ENCODE results near the gene MDM1. TPM values are rescaled to one million over a fixed set of nuclear protein-coding genes. Genes with fewer than 3 reads are reported as not detected.

The MDM1 gene
- total and polyA plus RNA-seq, 2 of the 13 experiments (the other 11 are each of a cell fraction or from before 2014, with no cell fraction given): 4.6 to 15.2 TPM

GRCh38 chr12:68305278-68305677, 26.9 kb downstream of the MDM1 start:
- no peak overlapping the region for H3K4me3 ChIP-seq (replicated peaks in 1 of 3; ENCODE audit: insufficient read depth in 1 of 3, low read depth in 2 of 3, low read length in 3 of 3)
- H3K79me2 ChIP-seq (ENCODE audit: insufficient read depth, low read length): no peaks in the 10 kb centered on the region
- no peaks in the 10 kb centered on the region for H3K4me1 ChIP-seq (ENCODE audit: insufficient read depth, low read length)
- no TSS peak for BruUV-seq (replicated peaks)
- no peak overlapping the region for H3K9ac ChIP-seq (ENCODE audit: insufficient read depth, low read depth, low read length)
- no peaks in the 10 kb centered on the region for H4K20me1 ChIP-seq (ENCODE audit: insufficient read depth, low read length)
- 80% methylated on average over 3 of the region's 3 CpGs for WGBS (ENCODE audit: low lambda C conversion rate)
- FAIRE-seq (no peak), DNase-seq (ENCODE audit: low spot score) (no peak), ATAC-seq (no peak)
- H3K9me3 ChIP-seq (ENCODE audit: low read length): no peaks in the 10 kb centered on the region
- no peak overlapping the region for H2AFZ ChIP-seq (ENCODE audit: low read length)
- no peak overlapping the region for H3K27ac ChIP-seq (ENCODE audit: extremely low read length, insufficient read depth, low read length)
- ChIA-PET POLR2A (no interaction called here), CTCF (ENCODE audit: low intra/inter-chr PET ratio, low total read pairs) (no interaction called here)
- in situ Hi-C loops (cut with HindIII; ENCODE audit: extremely low pct_ligation_motif_present, low pct_unique_long_range_greater_than_20kb): loop anchor here (25.0 kb wide), 1 partner anchor 268 kb away; no protein-coding TSS in a partner anchor
- intact Hi-C loops (cut with micrococcal nuclease; ENCODE audit: unreplicated experiment): no loop called here
- peaks cover 1 to 4% of the 10 kb centered on the region in 2 experiments; a peak in 1 of 5 replicates for H3K36me3 ChIP-seq (replicated peaks in 1 of 2; ENCODE audit: control insufficient read depth in 1 of 2, insufficient read depth in 2 of 2, low read length in 2 of 2)
- H3K4me2 ChIP-seq (ENCODE audit: low read depth, low read length): no peak overlapping the region
- TF ChIP-seq THYN1 (CRISPR knock-in tag; IDR thresholded peaks at IDR 0.05; ENCODE audit: borderline replicate concordance, low read depth) (no peak), ZNF510 (CRISPR knock-in tag; IDR thresholded peaks at IDR 0.05; ENCODE audit: low read depth) (no peak), EP300 (IDR thresholded peaks at IDR 0.05; ENCODE audit: low read depth in 2 of 2, low read length in 2 of 2) (no peak), EP300 (CRISPR knock-in tag; IDR thresholded peaks at IDR 0.05; ENCODE audit: borderline replicate concordance) (no peak), ZBTB42 (CRISPR knock-in tag; IDR thresholded peaks at IDR 0.05) (no peak), ZNF7 (CRISPR knock-in tag; IDR thresholded peaks at IDR 0.05) (no peak), MAFG (CRISPR knock-in tag; IDR thresholded peaks at IDR 0.05) (no peak), MLXIP (CRISPR knock-in tag; IDR thresholded peaks at IDR 0.05; ENCODE audit: borderline replicate concordance) (no peak), SIN3A (IDR thresholded peaks at IDR 0.05; ENCODE audit: borderline replicate concordance, low read depth, low read length) (no peak), SIX1 (CRISPR knock-in tag; IDR thresholded peaks at IDR 0.05; ENCODE audit: borderline replicate concordance) (no peak)
- H3K27me3 ChIP-seq (ENCODE audit: control insufficient read depth in 1 of 2, insufficient read depth in 2 of 2, low read length in 2 of 2): no peaks in the 10 kb centered on the region
